Measurements from ENCODE around the gene OR14K1. TPM values are rescaled to one million over a fixed set of nuclear protein-coding genes. Genes with fewer than 3 reads are reported as not detected.
"Not testable (repeated sequence)": the region's sequence is repeated elsewhere in the genome, so short reads cannot be mapped to it uniquely, and the experiment has no call there.

OR14K1 gene
- polyA plus RNA-seq, 1 donor (not counting 4 experiments of a cell fraction or from before 2014, with no cell fraction given): not detected

GRCh38 chr1:247749870-247750269 lies 11.5 kb downstream of the OR14K1 start:
- no peak overlapping the region for H3K27ac ChIP-seq (ENCODE audit: control insufficient read depth, insufficient read depth, low read length)
- no peaks in the 10 kb centered on the region for H3K36me3 ChIP-seq (ENCODE audit: control insufficient read depth in 2 of 2, extremely low read depth in 1 of 2, insufficient read depth in 2 of 2, low read length in 2 of 2)
- H2AFZ ChIP-seq (ENCODE audit: control insufficient read depth, low read length): no peak overlapping the region
- H3K9me1 ChIP-seq (ENCODE audit: control insufficient read depth, extremely low read depth, insufficient read depth, low read length): no peaks in the 10 kb centered on the region
- no peak for FAIRE-seq
- dilution Hi-C loops (cut with MboI; ENCODE audit: extremely low pct_ligation_motif_present, low sequenced_read_pairs): no loop called here
- H3K9me3 ChIP-seq (ENCODE audit: control insufficient read depth, low read depth, low read length): peaks cover 2% of the 10 kb centered on the region
- H4K20me1 ChIP-seq (ENCODE audit: control insufficient read depth, extremely low read depth, insufficient read depth, low read length): no peaks in the 10 kb centered on the region
- H3K27me3 ChIP-seq (ENCODE audit: control insufficient read depth, extremely low read depth, insufficient read depth, low read length): no peaks in the 10 kb centered on the region
- no peak for DNase-seq (ENCODE audit: low read depth, low spot score)
- H3K4me1 ChIP-seq (ENCODE audit: control insufficient read depth, extremely low read depth, insufficient read depth, low read length): no peaks in the 10 kb centered on the region
- H3K79me2 ChIP-seq (ENCODE audit: control insufficient read depth, insufficient read depth, low read length): no peaks in the 10 kb centered on the region
- H3K4me3 ChIP-seq (ENCODE audit: control insufficient read depth in 2 of 3, extremely low read depth in 1 of 3, insufficient read depth in 2 of 3, low read depth in 1 of 3, low read length in 3 of 3): no peak overlapping the region
- TF ChIP-seq CTCF (optimal IDR thresholded peaks at IDR 0.05 in 1 of 3, IDR thresholded peaks at IDR 0.05 in 1 of 3, conservative IDR thresholded peaks at IDR 0.05 in 1 of 3; ENCODE audit: extremely low read depth in 1 of 3, insufficient read depth in 2 of 3, low read length in 3 of 3): no peak
- no peak for TF ChIP-seq EZH2 (IDR thresholded peaks at IDR 0.05; ENCODE audit: low read length)
- H3K9ac ChIP-seq (ENCODE audit: control insufficient read depth, extremely low read depth, insufficient read depth, low read length): no peak overlapping the region
- no peak overlapping the region for H3K4me2 ChIP-seq (ENCODE audit: control insufficient read depth, extremely low read depth, insufficient read depth, low read depth, low read length)

DNA sequence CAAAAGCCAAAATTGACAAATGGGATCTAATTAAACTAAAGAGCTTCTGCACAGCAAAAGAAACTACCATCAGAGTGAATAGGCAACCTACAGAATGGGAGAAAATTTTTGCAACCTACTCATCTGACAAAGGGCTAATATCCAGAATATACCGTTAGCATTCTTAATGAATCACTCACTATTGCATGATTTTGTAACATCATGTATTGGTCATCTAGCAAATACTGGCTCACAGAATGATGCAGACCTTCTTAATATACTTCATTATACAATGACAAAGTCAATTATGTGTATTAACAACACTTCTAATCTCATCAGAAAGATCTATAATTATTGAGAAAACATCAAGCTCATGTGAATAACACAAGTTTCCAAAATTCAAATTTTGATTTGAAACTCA lies 15.9 kb downstream of the OR14K1 start:
- dilution Hi-C loops (cut with MboI; ENCODE audit: extremely low pct_ligation_motif_present, low sequenced_read_pairs); DNase-seq (ENCODE audit: low read depth, low spot score); FAIRE-seq: not testable (repeated sequence)

DNA sequence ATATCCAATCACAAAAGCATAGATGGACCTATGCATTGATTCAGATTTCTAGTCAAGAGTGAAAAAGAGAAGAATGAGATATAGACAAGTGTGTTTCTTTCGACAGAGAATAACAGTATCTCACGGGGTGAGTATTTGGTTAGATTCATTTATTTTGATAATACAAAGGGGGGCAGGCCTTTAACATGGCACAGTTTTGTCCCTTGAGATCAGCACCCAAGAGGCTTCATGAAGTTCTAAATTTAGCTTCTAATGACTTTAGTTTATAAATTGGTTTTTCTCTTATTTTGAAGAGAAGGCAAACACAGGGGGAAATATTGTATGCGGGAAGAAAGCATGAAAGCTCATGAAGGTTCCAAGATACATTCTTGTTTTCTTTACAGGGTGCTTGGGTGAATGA lies 22.0 kb downstream of the OR14K1 start, which contains the start of gene OR1C1:
Gene OR1C1 (minus strand): TSS at position 101 of the 400 bp plus-strand sequence. CDS start 2,150 bp downstream, outside the sequence.
- Histone ChIP-seq H3K79me2 (ENCODE audit: control insufficient read depth, insufficient read depth, low read length) (no peaks in the 10 kb centered on the region), H3K9me3 (ENCODE audit: control insufficient read depth, low read depth, low read length) (no peaks in the 10 kb centered on the region), H4K20me1 (ENCODE audit: control insufficient read depth, extremely low read depth, insufficient read depth, low read length) (no peaks in the 10 kb centered on the region), H3K9ac (ENCODE audit: control insufficient read depth, extremely low read depth, insufficient read depth, low read length) (no peak within 1 kb of the TSS), H3K4me3 (ENCODE audit: control insufficient read depth in 2 of 3, extremely low read depth in 1 of 3, insufficient read depth in 2 of 3, low read depth in 1 of 3, low read length in 3 of 3) (no peak within 1 kb of the TSS), H2AFZ (ENCODE audit: control insufficient read depth, low read length) (no peak within 1 kb of the TSS), H3K4me1 (ENCODE audit: control insufficient read depth, extremely low read depth, insufficient read depth, low read length) (no peaks in the 10 kb centered on the region), H3K27ac (ENCODE audit: control insufficient read depth, insufficient read depth, low read length) (no peak within 1 kb of the TSS), H3K36me3 (ENCODE audit: control insufficient read depth in 2 of 2, extremely low read depth in 1 of 2, insufficient read depth in 2 of 2, low read length in 2 of 2) (no peaks in the 10 kb centered on the region), H3K9me1 (ENCODE audit: control insufficient read depth, extremely low read depth, insufficient read depth, low read length) (no peaks in the 10 kb centered on the region), H3K27me3 (ENCODE audit: control insufficient read depth, extremely low read depth, insufficient read depth, low read length) (no peaks in the 10 kb centered on the region), H3K4me2 (ENCODE audit: control insufficient read depth, extremely low read depth, insufficient read depth, low read depth, low read length) (no peak within 1 kb of the TSS)
- FAIRE-seq (no peak), DNase-seq (ENCODE audit: low read depth, low spot score) (no peak)
- TF ChIP-seq EZH2 (IDR thresholded peaks at IDR 0.05; ENCODE audit: low read length) (no peak), CTCF (optimal IDR thresholded peaks at IDR 0.05 in 1 of 3, IDR thresholded peaks at IDR 0.05 in 1 of 3, conservative IDR thresholded peaks at IDR 0.05 in 1 of 3; ENCODE audit: extremely low read depth in 1 of 3, insufficient read depth in 2 of 3, low read length in 3 of 3) (no peak)
- dilution Hi-C loops (cut with MboI; ENCODE audit: extremely low pct_ligation_motif_present, low sequenced_read_pairs): no loop called here

More for the DNA sequence above, 15.9 kb downstream of the OR14K1 start:
- H4K20me1 ChIP-seq (ENCODE audit: control insufficient read depth, extremely low read depth, insufficient read depth, low read length); H3K36me3 ChIP-seq (ENCODE audit: control insufficient read depth in 2 of 2, extremely low read depth in 1 of 2, insufficient read depth in 2 of 2, low read length in 2 of 2); H3K27me3 ChIP-seq (ENCODE audit: control insufficient read depth, extremely low read depth, insufficient read depth, low read length); H3K9ac ChIP-seq (ENCODE audit: control insufficient read depth, extremely low read depth, insufficient read depth, low read length); H3K9me1 ChIP-seq (ENCODE audit: control insufficient read depth, extremely low read depth, insufficient read depth, low read length); H3K27ac ChIP-seq (ENCODE audit: control insufficient read depth, insufficient read depth, low read length); H3K79me2 ChIP-seq (ENCODE audit: control insufficient read depth, insufficient read depth, low read length); H3K4me2 ChIP-seq (ENCODE audit: control insufficient read depth, extremely low read depth, insufficient read depth, low read depth, low read length); H2AFZ ChIP-seq (ENCODE audit: control insufficient read depth, low read length); H3K4me3 ChIP-seq (ENCODE audit: control insufficient read depth in 2 of 3, extremely low read depth in 1 of 3, insufficient read depth in 2 of 3, low read depth in 1 of 3, low read length in 3 of 3); H3K9me3 ChIP-seq (ENCODE audit: control insufficient read depth, low read depth, low read length); H3K4me1 ChIP-seq (ENCODE audit: control insufficient read depth, extremely low read depth, insufficient read depth, low read length): not testable (repeated sequence)
